Endothelial cell of hepatic sinusoid (primary cell): Measurements from ENCODE around the gene IL2RG.

Source experiments
- in situ Hi-C: cut with HindIII; loops from 2 replicates; pipeline ENCODE4 v1.10.0; 2017; ENCODE audit warnings: low sequenced_read_pairs

Gene IL2RG

DNA sequence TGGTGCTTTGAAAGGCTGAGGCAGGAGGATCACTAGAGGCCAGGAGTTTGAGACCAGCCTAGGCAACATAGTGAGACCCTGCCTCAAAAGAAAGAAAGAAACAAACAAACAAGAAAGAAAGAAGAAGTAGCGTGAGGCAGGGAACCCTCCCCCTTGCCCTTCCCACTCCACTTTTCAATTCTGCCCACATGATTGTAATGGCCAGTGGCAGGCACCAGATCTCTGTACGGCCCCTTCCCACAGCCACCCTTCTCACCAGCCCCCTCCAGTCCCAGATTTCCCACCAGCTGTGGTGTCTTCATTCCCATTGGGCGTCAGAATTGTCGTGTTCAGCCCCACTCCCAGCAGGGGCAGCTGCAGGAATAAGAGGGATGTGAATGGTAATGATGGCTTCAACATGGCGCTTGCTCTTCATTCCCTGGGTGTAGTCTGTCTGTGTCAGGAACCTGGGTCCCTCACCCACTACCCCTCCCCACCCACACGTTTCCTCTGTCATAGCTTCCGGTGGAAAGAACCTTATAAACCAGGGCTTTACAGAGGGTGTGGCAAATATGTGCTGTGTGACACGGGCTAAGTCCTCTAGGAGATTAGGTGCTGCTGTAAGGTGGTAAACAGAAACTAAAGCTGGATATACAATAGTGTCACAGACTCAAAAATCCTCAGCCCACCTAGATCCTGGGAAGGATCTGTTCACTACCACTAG is at the start of gene IL2RG:
TSS of gene IL2RG (minus strand) at position 437 of the 703 bp plus-strand sequence. CDS start at position 399, 38 bp downstream.
- in situ Hi-C loops: no loop called here

DNA sequence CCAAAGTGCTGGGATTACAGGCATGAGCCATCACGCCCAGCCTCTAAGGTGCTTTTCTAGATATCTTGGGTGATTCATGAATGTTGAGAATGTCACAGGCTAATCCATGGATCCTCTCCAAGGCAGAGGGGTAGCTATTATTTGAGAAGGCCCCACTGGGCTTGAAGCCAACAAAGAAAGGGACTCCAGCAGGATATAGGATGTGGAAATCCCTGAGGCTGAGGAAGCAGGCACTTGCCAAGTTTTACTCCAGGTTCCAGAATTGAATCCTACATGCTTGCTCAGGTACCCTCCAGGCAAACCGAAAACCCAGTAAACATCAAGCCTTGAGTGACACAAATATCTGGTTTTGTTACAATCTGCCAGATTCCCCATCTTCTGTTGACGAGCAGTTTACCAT is 49.1 kb upstream of the IL2RG start:
- in situ Hi-C loops: loop anchor here (25.0 kb wide), 1 partner anchor 98 kb away; the partner anchor contains the start of gene SNX12

DNA sequence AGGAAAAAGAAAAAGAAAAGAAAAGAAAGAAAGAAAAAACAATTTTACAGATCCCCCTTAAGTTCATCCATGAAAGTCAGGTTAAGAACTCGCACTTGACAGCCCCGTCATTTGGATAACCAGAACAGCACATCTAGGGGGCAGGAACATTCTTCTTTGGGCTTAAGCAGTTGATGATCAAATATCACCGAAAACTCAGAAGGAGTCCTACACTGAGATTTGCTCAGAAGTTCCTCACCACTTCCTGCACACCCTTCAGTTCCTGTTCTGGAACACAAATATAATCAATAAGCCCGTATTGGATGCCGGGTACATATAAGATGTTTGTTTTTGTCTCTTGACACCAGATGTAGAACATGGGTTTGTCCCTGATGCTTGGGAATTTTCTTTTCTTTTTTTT is 48.0 kb upstream of the IL2RG start:
- in situ Hi-C loops: loop anchor here (25.0 kb wide), 1 partner anchor 97 kb away; the partner anchor contains the start of gene SNX12

DNA sequence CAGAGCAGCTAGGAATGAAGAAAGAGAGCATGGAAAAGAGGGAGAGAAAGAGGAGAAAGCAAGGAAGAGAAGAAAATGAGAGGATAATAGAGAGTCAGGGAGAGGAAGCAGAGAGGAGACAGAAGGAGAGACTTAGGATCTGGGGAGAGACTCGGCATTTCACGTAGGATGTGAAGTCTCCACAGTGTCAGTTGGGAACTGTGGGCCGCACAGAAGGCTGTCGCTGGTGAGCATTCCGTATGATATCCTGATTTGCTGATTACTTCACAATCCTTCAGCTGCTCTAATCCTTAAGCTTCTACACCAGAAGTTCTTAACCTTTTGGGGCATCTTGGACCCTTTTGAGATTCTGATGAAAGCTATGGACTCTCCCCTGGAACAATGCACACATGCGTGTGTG is 47.2 kb upstream of the IL2RG start:
- in situ Hi-C loops: loop anchor here (25.0 kb wide), 1 partner anchor 96 kb away; the partner anchor contains the start of gene SNX12

DNA sequence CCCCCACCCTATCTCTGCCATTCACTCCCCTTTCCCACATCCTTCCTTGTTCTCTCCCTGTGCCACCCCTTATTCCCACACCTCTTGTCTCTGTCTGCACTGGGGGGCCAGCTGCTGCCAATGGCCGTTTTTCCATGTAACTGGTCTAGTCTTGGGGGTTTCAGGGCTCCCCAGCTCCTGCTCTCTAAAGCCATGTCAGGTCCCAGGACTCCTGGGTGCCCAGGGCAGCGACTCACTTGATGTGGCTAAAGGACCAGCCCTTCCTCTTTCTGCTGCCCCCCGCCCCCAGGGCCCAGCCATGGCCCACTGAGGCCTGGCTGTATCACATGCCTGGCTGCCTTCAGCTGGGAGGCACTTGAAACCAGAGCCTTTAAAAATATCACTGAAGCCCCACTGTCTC is 43.3 kb upstream of the IL2RG start:
- in situ Hi-C loops: loop anchor here (25.0 kb wide), 1 partner anchor 92 kb away; the partner anchor contains the start of gene SNX12

DNA sequence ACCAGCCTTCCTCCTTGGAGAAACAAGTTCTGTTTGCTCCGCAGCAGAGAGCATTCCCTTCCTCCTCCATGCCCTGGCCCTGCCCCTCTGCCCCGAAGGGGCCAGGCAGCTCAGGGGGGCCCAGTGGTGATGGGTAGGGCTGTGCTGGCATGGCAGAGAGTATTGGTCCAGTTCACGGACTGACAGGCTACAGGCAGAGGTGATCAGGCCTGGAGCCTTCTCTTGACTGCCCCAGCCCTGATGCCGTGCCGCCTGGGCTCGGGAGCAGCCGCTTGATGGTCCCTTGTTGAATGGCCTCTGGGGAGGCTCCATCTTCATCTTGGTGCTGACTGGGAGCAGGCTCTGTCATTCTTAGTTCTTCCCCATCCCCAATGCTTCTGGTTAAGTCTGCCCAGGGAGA is 42.8 kb upstream of the IL2RG start:
- in situ Hi-C loops: loop anchor here (25.0 kb wide), 1 partner anchor 92 kb away; the partner anchor contains the start of gene SNX12

DNA sequence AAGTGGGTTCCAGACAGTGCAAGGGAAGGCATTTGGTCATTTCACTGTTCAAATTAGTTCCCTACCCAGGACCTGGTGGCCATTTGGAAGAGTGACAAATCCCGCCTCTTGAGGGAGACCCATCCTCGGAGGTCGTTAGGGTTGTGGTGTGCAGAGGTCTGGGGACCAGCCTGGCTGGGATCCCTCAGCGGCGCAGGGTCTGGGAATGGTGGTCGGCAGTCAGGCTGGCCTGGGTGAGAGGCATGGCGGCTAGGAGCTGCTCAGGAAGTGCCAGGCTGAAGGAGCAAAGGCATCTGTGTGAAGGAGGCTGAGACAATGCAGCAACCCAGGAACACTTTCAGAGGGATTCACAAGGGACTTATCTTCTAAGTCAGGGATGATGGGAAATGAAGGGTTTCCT is 40.0 kb upstream of the IL2RG start:
- in situ Hi-C loops: loop anchor here (25.0 kb wide), 1 partner anchor 89 kb away; the partner anchor contains the start of gene SNX12

DNA sequence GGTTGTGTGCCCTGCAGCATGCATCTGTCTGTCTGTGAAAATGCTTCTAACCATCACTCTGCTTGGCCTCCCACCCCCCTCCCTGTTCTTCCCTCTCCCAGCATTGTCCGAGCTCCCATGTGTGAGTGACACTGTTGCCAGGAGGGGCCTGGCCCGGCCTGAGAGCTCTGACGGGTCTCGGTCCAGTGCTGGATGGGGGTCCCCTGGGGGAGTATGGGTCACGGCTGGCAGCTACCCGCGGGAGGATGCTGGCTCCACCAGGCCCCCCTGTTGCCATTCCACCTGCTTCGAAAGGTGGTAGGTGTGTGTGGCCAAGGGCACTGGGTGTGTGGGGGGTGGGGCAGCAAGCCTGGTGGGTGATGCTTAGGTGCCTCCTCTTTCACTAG is 36.9 kb upstream of the IL2RG start:
- in situ Hi-C loops: no loop called here

DNA sequence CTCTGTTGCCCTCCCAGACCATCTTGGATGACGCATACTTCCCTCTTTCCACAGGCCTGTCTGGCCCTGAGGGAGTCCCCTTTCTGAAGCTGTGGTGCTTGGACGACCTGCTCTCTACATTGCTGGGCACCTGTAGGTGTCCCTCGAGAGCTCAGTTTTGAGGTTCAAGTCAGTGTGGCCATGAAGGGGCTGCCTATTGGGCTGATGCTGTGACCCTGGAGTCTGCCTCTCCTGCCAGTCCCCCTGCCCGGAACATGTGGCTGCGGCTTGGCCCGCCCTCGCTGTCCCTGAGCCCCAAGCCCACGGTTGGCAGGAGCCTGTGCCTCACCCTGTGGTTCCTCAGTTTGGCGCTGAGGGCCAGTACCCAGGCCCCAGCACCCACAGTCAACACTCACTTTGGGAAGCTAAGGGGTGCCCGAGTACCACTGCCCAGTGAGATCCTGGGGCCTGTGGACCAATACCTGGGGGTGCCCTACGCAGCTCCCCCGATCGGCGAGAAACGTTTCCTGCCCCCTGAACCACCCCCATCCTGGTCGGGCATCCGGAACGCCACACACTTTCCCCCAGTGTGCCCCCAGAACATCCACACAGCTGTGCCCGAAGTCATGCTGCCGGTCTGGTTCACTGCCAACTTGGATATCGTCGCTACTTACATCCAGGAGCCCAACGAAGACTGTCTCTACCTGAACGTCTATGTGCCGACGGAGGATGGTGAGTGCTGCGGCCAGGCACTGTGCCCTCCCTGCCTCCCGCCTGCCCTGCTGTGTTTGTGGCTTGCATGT is 36.3 kb upstream of the IL2RG start:
- in situ Hi-C loops: no loop called here

DNA sequence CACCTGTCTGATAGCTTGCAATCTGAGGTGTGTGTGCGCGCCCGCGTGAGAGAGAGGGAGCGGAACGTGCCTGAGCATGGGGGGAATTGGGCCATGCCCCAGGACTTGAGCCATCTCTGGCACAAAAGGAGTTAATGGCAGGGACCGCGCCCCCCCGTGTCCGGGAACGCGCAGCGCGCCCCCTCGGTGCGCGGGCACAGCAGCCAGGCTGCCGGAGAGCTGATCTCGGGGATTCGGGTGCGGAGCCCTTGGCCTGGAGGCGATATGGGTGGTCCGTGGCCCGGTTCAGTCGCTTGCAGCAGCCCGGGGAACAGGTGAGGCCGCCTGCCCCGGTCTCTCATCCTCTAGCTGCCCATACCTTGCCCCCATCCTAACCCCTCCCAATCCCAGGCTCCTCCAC is 33.3 kb upstream of the IL2RG start, which contains the start of gene NLGN3:
TSS of gene NLGN3 (plus strand) at position 191 of the 400 bp plus-strand sequence. CDS start 2,909 bp downstream, outside the sequence.
- in situ Hi-C loops: no loop called here

DNA sequence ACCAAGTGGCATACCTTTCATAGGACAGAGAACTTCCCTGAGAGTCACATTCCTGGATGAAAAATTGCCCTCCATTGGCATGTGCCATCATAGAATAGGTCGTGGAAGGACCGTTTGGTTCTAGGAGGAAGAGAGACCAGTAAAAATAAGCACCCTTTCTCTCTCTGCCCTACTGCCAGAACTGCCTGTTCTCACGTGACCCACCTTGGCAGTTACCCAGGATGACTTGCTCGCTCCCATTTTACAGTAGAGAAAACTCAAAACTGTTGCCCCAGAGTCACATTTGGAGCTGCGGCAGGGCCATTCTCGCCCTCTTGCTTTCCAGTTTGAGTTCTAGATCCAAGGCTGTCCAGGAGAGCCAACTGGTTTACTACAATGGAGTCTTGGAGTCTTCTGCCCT is 32.1 kb upstream of the IL2RG start:
- in situ Hi-C loops: no loop called here

DNA sequence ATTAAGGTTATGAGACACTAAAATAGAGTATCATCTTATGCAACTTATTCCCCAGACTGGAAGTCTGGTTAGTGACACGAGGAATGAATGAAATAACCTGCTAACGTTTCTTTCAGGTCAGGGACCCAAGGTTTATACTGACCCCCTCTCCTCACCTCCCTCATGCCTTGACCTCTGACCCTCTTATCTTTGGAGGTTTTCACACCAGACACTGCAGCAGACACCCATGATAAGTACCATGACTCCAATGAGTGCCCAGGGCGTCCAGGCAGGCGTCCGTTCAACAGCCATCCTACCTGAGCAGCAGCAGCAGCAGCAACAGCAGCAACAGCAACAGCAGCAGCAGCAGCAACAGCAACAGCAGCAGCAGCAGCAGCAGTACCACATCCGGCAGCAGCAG is 29.1 kb upstream of the IL2RG start:
- in situ Hi-C loops: no loop called here

DNA sequence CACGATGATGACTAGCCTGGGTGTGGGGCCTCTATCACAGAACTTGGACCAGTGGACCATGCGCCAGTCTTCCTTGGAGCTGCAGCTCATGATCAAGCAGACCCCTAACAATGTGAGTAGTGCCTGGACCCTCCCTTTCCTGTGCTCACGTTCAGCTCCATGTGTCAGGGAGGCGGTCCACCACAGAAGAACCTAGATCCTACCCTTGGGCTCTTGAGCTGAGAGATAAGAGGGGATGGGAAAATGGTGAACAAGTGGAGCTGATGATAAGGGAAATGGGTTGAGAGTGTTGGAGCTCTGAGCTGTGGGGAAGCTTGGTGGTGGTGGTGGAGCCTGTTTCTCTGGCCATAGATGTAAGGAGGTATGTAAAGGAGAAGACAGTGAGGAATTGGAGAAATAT is 20.1 kb upstream of the IL2RG start:
- in situ Hi-C loops: no loop called here

DNA sequence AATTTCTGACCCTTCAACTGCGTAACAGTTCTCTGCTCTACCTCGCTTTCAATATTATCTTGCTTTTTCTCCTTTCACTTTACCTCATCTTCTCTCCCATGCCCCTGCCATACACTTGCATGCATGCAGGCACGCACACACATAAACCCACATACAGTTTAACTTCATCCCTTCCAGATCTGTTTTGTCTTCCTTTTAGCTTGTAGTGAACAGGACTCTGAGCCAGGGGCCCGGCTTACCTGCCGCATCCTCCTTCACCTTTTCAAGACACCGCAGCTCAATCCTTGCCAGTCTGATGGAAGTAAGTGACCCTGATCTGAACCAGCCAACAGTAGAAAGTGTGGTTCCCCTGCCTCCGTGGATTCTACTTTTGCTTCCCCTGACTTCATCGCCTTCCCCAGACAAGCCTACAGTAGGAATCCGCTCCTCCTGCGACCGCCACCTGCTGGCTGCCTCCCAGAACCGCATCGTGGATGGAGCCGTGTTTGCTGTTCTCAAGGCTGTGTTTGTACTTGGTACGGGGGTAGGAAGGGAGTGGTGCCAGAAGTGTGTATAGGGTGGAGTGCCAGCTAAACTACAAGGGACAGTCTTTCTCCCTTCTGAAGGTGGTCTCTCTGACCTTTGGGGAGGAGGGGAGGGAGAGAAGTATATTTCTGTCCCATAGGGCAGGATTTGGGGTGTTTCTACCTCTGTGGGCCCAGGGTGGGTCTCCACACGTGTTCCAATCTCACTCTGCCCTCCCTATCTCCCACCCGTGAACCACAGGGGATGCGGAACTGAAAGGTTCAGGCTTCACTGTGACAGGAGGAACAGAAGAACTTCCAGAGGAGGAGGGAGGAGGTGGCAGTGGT is 17.8 kb upstream of the IL2RG start:
- in situ Hi-C loops: no loop called here

DNA sequence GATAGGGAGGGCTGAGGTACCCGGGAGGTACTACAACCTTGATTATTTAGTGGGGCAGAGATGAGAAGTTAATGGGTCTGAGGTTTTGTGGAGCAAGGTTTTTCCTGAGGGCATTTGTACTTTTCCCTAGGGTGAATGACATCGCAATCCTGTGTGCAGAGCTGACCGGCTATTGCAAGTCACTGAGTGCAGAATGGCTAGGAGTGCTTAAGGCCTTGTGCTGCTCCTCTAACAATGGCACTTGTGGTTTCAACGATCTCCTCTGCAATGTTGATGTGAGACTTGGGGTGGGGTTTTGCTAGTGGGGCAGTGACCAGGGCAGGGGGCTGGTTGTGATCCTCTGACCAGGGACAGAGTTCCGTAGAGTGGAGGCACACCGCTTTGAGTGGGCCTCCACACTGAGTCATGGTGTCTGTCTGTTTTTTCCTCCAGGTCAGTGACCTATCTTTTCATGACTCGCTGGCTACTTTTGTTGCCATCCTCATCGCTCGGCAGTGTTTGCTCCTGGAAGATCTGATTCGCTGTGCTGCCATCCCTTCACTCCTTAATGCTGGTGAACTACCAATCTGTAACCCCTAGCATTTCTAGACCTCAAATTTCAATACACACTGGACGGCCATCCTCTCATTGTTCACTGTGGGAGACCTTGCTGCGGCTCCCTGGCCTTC is 16.9 kb upstream of the IL2RG start:
- in situ Hi-C loops: no loop called here

DNA sequence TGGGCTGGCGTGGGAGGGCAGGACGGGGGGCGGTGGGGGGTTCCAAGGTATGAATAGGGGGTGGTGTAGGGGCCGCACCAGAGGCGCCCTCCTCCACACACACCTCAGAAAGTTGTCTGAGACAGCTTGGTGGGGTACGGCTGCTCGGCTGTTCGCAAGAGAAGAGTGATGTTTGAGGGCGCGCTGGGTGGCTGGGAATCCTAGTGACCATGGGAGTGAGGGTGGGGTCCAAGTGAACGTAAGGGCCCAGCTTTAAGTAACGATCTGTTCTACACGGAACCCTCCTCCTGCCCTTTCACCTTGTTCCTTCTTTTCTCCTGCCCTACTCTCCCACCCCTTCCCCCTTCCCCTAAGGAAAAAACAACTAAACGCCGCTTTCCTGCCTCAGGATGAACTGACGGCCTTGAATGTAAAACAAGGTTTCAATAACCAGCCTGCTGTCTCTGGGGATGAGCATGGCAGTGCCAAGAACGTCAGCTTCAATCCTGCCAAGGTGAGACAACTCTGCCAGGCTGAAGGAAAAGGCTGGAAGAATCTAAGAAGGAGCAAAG is 7.7 kb upstream of the IL2RG start:
- in situ Hi-C loops: no loop called here

DNA sequence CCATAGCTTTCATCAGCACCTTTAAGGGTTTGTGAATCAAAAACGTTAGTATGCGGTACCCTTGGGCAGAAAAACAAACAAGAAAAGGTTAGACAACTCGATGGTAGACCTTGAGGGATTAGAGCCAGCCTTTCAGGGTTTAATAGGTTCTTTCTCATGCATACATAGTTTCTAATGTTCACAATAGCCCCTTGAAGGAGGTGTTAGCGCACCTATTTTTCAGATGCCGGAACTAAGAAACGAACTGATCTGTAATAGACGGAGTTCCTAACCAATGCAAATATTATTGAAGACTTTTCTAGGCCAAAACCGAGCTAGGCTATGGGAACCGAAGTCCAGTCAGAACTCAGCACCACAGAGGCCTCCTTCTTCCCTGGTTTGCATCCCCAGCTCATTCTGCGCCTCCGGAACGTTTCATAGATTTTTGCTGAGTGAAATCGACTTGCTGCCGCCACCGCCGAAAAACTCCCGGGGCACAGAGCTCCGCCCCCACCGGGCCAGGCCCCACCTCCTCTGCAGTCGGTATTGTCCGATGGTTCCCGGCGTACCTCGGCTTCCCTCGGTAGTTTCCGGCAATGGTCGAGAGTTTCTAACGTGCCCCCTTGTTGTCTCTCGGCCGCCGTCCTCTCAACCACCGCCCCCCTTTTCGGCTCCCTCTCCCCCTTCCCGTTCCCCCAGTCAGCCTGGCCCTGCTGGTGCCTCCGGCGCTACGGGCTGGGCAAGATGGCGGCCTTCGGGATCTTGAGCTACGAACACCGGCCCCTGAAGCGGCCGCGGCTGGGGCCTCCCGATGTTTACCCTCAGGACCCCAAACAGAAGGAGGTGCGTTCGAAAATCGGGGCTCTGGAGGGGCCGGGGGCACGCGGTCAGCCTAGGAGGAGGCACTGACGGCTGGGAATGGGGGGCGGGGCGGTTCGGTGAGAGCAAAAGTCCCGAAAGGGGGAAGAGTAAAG is 6.9 kb upstream of the IL2RG start, which contains the start of gene MED12:
TSS of gene MED12 (plus strand) at position 565 of the 953 bp plus-strand sequence. CDS start at position 724, 159 bp downstream.
- in situ Hi-C loops: no loop called here

DNA sequence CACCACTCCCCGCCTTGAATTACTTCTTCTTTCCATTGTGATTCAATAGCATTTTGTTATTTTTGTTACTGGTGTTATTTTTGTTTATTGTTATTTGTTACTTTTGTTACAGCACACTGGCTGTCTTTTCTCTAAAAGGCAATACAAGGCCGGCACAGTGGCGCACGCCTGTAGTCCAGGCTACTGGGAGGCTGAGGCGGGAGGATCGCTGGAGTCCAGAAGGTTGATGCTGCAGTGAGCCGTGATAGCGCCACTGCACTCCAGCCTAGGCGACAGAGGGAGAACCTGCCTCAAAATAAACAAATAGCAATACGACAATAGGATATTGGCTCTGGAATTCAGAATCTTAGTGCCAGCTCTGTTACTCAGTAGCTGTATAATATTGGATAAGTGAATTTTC is 6.0 kb upstream of the IL2RG start:
- in situ Hi-C loops: no loop called here

DNA sequence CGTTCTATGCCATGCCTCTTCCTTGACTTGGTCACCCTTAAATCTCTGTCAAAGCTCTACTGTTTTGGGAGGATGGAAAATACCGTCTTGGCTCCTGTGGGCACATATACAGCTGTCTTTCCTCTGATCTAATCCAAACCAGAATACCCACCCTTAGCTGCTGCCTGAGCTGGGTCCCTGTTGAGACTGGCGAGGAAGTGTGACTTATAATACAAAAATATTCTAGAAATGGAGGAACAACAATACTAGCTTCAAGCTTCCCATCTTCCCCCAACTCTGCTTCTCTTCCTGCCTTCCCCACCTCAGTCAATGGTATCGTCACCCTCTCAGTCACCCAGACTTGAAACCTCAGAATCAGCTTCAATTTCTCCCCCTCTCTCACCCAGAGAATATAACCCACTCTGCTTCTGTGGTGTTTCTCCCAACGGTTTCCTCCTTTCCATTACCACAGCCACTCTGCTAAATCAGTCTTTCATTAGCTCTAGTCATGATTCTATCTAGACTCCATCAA is 599 bp upstream of the IL2RG start:
- in situ Hi-C loops: no loop called here
